ENCODE results near the gene CDYL. TPM values are rescaled to one million over a fixed set of nuclear protein-coding genes. Genes with fewer than 3 reads are reported as not detected.

Gene CDYL
- total RNA-seq, 1 donor from 2014 or later = 46.1 TPM

DNA sequence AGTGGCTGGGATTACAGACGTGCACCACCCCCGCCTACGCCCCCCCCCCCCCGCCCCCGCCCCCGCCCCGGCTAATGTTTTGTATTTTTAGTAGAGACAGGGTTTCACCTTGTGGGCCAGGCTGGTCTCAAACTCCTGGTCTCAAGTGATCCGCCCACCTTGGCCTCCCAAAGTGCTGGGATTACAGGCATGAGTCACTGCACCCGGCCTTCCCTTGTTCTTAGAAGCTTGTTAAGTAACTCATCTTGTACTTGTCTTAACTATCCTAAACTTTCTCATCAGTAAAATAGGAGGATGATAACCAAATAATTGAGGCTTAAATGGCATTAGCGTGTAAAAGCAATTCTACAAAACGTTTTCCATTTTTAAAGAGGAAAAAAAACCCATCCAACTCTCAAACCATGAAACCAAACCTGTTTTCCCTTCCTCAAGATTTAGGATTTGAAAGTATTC lies 4.2 kb downstream of the CDYL start:
- TF ChIP-seq, protein P1, sequence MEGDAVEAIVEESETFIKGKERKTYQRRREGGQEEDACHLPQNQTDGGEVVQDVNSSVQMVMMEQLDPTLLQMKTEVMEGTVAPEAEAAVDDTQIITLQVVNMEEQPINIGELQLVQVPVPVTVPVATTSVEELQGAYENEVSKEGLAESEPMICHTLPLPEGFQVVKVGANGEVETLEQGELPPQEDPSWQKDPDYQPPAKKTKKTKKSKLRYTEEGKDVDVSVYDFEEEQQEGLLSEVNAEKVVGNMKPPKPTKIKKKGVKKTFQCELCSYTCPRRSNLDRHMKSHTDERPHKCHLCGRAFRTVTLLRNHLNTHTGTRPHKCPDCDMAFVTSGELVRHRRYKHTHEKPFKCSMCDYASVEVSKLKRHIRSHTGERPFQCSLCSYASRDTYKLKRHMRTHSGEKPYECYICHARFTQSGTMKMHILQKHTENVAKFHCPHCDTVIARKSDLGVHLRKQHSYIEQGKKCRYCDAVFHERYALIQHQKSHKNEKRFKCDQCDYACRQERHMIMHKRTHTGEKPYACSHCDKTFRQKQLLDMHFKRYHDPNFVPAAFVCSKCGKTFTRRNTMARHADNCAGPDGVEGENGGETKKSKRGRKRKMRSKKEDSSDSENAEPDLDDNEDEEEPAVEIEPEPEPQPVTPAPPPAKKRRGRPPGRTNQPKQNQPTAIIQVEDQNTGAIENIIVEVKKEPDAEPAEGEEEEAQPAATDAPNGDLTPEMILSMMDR (IDR thresholded peaks at IDR 0.05; ENCODE audit: insufficient read depth, low read length, severe bottlenecking) = no peak
- peak; percentile 50 for DNase-seq (ENCODE audit: low read depth)
- H3K27me3 ChIP-seq (ENCODE audit: control insufficient read depth, insufficient read depth, low read length) = no peaks in the 10 kb centered on the region
- FAIRE-seq = no peak
- H3K36me3 ChIP-seq (ENCODE audit: control insufficient read depth, insufficient read depth, low read length) = no peaks in the 10 kb centered on the region
- no peak overlapping the region for H3K4me3 ChIP-seq (ENCODE audit: low read depth, low read length)

DNA sequence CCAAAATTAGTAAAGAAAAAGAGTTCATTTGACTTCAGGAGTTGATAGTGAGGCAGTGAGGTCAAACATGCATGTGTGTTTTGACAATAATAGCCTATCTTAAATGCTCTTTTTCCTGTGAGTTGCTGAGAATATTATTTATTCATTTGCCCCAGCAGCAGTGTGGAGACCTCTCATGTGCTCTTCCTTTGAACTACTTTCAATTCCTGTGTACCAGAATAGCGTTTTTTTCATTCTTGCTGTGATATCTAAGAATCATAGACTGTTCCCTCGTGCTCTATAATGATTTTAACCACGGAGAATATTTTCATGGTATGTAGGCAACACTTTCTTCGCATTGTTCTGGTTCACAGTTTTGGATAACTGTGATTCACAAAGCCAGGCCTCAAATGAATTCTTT lies 5.2 kb downstream of the CDYL start:
- no peak for DNase-seq (ENCODE audit: low read depth)
- TF ChIP-seq, protein P1 (IDR thresholded peaks at IDR 0.05; ENCODE audit: insufficient read depth, low read length, severe bottlenecking) = no peak
- Histone ChIP-seq H3K36me3 (ENCODE audit: control insufficient read depth, insufficient read depth, low read length) (no peaks in the 10 kb centered on the region), H3K4me3 (ENCODE audit: low read depth, low read length) (no peak overlapping the region), H3K27me3 (ENCODE audit: control insufficient read depth, insufficient read depth, low read length) (no peaks in the 10 kb centered on the region)
- FAIRE-seq = no peak

- DNase-seq (ENCODE audit: low read depth) = no peak
- Histone ChIP-seq H3K36me3 (ENCODE audit: control insufficient read depth, insufficient read depth, low read length) (peaks cover 1% of the 10 kb centered on the region), H3K27me3 (ENCODE audit: control insufficient read depth, insufficient read depth, low read length) (no peaks in the 10 kb centered on the region), H3K4me3 (ENCODE audit: low read depth, low read length) (no peak overlapping the region)
- TF ChIP-seq, protein P1 (IDR thresholded peaks at IDR 0.05; ENCODE audit: insufficient read depth, low read length, severe bottlenecking) = no peak
- FAIRE-seq = no peak
Observed at GRCh38 chr6:4781967-4782575, 5.9 kb downstream of the CDYL start.

DNA sequence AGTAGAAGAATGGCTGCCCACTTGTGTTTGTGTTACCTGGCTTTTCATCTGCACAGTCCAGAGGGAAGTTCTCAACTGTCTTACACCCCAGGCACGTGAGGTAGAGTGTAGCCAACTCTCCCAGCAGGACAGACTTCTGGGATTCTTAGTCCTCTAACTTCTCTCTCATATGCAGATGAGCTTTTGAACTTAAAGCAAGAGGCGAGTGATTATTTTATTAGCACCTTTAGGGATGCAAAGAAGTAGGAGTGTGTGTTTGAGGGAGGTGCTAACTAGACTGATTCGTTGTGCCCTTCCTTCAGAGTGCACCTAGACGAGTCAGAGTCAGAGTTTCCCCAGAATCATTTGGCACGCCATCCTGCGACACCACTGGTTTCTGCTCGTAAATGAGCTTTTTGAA lies 10.8 kb downstream of the CDYL start:
- DNase-seq (ENCODE audit: low read depth) (no peak), FAIRE-seq (no peak)
- TF ChIP-seq, protein P1 (IDR thresholded peaks at IDR 0.05; ENCODE audit: insufficient read depth, low read length, severe bottlenecking) = no peak
- H3K4me3 ChIP-seq (ENCODE audit: low read depth, low read length) = no peak overlapping the region
- H3K36me3 ChIP-seq (ENCODE audit: control insufficient read depth, insufficient read depth, low read length) = peaks cover 1% of the 10 kb centered on the region
- no peaks in the 10 kb centered on the region for H3K27me3 ChIP-seq (ENCODE audit: control insufficient read depth, insufficient read depth, low read length)

DNA sequence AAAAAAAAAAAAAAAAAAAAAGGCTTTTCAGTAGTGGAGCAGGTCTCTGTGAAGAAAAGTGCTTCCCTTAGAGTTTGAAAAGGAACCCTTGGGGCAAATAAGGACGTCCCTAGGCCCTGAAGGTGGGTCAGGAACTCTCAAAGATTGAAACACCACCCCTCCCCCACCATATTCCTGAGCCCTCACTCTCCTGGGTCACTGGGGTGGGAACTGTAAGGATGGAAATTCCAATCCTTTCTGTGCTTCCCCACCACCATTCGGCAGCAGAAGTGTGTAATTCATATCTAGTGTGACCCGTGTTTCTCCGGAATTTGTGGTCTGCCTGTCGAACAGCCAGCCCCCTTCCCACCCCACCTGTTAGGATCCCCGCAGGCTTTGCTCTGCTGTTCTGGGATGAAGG lies 12.3 kb downstream of the CDYL start:
- TF ChIP-seq, protein P1 (IDR thresholded peaks at IDR 0.05; ENCODE audit: insufficient read depth, low read length, severe bottlenecking) = no peak
- Histone ChIP-seq H3K4me3 (ENCODE audit: low read depth, low read length) (no peak overlapping the region), H3K27me3 (ENCODE audit: control insufficient read depth, insufficient read depth, low read length) (no peaks in the 10 kb centered on the region), H3K36me3 (ENCODE audit: control insufficient read depth, insufficient read depth, low read length) (peaks cover 1% of the 10 kb centered on the region)
- no peak for DNase-seq (ENCODE audit: low read depth)
- no peak for FAIRE-seq
